Measurements from ENCODE around the gene ZBTB16. TPM values are rescaled to one million over a fixed set of nuclear protein-coding genes. Genes with fewer than 3 reads are reported as not detected.

Gene ZBTB16
- total RNA-seq, 1 donor from 2014 or later: 160 TPM

- ATAC-seq: no peak
- DNase-seq (ENCODE audit: low spot score): no peak
These were observed 115.4 kb downstream of the ZBTB16 start for GRCh38 chr11:114174712-114175495.

- DNase-seq (ENCODE audit: low spot score) (peak; percentile 51), ATAC-seq (no peak)
These were observed 116.2 kb downstream of the ZBTB16 start for GRCh38 chr11:114175706-114176105.

- DNase-seq (ENCODE audit: low spot score): peak; percentile 81
- peak; percentile 53 for ATAC-seq
These were observed 116.8 kb downstream of the ZBTB16 start for GRCh38 chr11:114176321-114176720.

- DNase-seq (ENCODE audit: low spot score) (peak; percentile 49), ATAC-seq (peak; percentile 0)
These were observed 119.1 kb downstream of the ZBTB16 start for GRCh38 chr11:114178656-114179055.

GRCh38 chr11:114179234-114179941 is 119.9 kb downstream of the ZBTB16 start:
- DNase-seq (ENCODE audit: low spot score) (peak; percentile 88), ATAC-seq (peak; percentile 56)

- peak; percentile 65 for DNase-seq (ENCODE audit: low spot score)
- ATAC-seq: peak; percentile 53
These were observed 121.0 kb downstream of the ZBTB16 start for GRCh38 chr11:114180301-114181055.

GRCh38 chr11:114181195-114181594 is 121.7 kb downstream of the ZBTB16 start:
- ATAC-seq (no peak), DNase-seq (ENCODE audit: low spot score) (no peak)

GRCh38 chr11:114181752-114182151 is 122.2 kb downstream of the ZBTB16 start:
- DNase-seq (ENCODE audit: low spot score) (no peak), ATAC-seq (no peak)

GRCh38 chr11:114182471-114183043 is 123.0 kb downstream of the ZBTB16 start:
- no peak for DNase-seq (ENCODE audit: low spot score)
- no peak for ATAC-seq

- ATAC-seq: no peak
- no peak for DNase-seq (ENCODE audit: low spot score)
These were observed 123.6 kb downstream of the ZBTB16 start for GRCh38 chr11:114183044-114183511.

- no peak for ATAC-seq
- DNase-seq (ENCODE audit: low spot score): no peak
These were observed 125.9 kb downstream of the ZBTB16 start for GRCh38 chr11:114185436-114185835.

- ATAC-seq (no peak), DNase-seq (ENCODE audit: low spot score) (no peak)
These were observed 127.7 kb downstream of the ZBTB16 start for GRCh38 chr11:114187173-114187572.

- DNase-seq (ENCODE audit: low spot score) (no peak), ATAC-seq (no peak)
These were observed 129.5 kb downstream of the ZBTB16 start for GRCh38 chr11:114188851-114189570.

GRCh38 chr11:114190630-114191029 is 131.1 kb downstream of the ZBTB16 start:
- DNase-seq (ENCODE audit: low spot score) (no peak), ATAC-seq (no peak)

- DNase-seq (ENCODE audit: low spot score) (no peak), ATAC-seq (no peak)
These were observed 132.4 kb downstream of the ZBTB16 start for GRCh38 chr11:114191893-114192292.

- no peak for DNase-seq (ENCODE audit: low spot score)
These were observed 133.4 kb downstream of the ZBTB16 start for GRCh38 chr11:114192841-114193389.

GRCh38 chr11:114193730-114194679 is 134.5 kb downstream of the ZBTB16 start:
- ATAC-seq (peak; percentile 14), DNase-seq (ENCODE audit: low spot score) (no peak)

More at GRCh38 chr11:114192841-114193389, 133.4 kb downstream of the ZBTB16 start:
- ATAC-seq: no peak

GRCh38 chr11:114194702-114195101 is 135.2 kb downstream of the ZBTB16 start:
- DNase-seq (ENCODE audit: low spot score) (no peak), ATAC-seq (no peak)

GRCh38 chr11:114195151-114195550 is 135.6 kb downstream of the ZBTB16 start:
- ATAC-seq (no peak), DNase-seq (ENCODE audit: low spot score) (no peak)
